ENCODE measurements around the gene SHCBP1L.

SHCBP1L gene

DNA sequence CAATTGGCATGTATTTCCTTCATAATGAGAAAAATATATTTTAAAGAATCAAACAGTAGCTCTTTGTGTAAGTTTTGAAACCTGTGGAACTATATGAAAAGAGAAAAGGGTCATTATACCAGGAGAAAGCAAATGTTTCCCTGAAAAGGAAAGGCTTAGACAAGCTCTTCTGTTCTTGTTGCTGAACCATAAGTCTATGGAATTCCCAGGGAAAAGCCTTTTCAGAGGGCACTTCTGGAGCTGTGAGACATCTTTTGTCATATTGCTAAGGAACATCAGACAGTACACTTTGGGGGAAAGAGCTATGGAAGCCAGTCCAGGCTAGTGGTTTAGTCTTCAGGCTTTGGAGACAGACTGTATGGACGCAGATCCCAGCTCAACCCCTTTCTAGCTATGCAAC lies 12.1 kb upstream of the SHCBP1L start:
- H3K4me3 ChIP-seq (ENCODE audit: low read depth in 1 of 2, low read length in 1 of 2) = no peak overlapping the region
- no peaks in the 10 kb centered on the region for H3K36me3 ChIP-seq
- TF ChIP-seq, protein P1, sequence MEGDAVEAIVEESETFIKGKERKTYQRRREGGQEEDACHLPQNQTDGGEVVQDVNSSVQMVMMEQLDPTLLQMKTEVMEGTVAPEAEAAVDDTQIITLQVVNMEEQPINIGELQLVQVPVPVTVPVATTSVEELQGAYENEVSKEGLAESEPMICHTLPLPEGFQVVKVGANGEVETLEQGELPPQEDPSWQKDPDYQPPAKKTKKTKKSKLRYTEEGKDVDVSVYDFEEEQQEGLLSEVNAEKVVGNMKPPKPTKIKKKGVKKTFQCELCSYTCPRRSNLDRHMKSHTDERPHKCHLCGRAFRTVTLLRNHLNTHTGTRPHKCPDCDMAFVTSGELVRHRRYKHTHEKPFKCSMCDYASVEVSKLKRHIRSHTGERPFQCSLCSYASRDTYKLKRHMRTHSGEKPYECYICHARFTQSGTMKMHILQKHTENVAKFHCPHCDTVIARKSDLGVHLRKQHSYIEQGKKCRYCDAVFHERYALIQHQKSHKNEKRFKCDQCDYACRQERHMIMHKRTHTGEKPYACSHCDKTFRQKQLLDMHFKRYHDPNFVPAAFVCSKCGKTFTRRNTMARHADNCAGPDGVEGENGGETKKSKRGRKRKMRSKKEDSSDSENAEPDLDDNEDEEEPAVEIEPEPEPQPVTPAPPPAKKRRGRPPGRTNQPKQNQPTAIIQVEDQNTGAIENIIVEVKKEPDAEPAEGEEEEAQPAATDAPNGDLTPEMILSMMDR (IDR thresholded peaks at IDR 0.05) = no peak
- H3K9me3 ChIP-seq = no peaks in the 10 kb centered on the region
- H3K27ac ChIP-seq = no peak overlapping the region
- H3K4me1 ChIP-seq (ENCODE audit: control insufficient read depth in 1 of 2, insufficient read depth in 1 of 2, low read depth in 1 of 2, low read length in 1 of 2) = no peaks in the 10 kb centered on the region
- H3K27me3 ChIP-seq = peaks cover 7% of the 10 kb centered on the region

DNA sequence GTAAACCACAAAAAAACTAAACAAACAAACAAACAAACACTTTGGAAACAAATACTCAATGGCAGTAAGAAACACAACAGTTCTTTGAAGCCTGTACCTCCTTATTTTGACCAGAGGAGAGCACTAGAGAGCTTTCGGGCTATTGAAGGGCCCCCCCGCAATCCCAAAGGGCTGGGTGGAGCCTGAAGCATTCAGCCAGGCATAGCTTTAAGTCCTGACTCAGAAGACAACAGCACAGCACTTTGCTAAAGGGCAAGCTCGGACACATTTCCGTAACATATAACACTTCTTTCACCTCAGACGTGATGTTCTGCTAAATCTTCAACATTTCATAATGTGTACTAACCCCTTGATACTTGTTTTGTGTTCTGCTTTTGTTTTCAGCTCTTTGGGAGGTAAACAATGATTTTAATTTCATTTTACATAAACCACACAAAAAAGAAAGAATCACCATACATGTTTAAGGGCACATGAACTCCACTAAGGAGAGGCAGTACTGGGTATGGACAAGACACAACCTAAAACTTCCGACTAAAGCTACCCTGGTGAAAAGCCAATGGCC lies 9.7 kb upstream of the SHCBP1L start:
- H3K27ac ChIP-seq = no peak overlapping the region
- TF ChIP-seq, protein P1 (IDR thresholded peaks at IDR 0.05) = no peak
- no peaks in the 10 kb centered on the region for H3K36me3 ChIP-seq
- no peaks in the 10 kb centered on the region for H3K27me3 ChIP-seq
- no peaks in the 10 kb centered on the region for H3K9me3 ChIP-seq
- H3K4me1 ChIP-seq (ENCODE audit: control insufficient read depth in 1 of 2, insufficient read depth in 1 of 2, low read depth in 1 of 2, low read length in 1 of 2) = no peaks in the 10 kb centered on the region
- H3K4me3 ChIP-seq (ENCODE audit: low read depth in 1 of 2, low read length in 1 of 2) = no peak overlapping the region

DNA sequence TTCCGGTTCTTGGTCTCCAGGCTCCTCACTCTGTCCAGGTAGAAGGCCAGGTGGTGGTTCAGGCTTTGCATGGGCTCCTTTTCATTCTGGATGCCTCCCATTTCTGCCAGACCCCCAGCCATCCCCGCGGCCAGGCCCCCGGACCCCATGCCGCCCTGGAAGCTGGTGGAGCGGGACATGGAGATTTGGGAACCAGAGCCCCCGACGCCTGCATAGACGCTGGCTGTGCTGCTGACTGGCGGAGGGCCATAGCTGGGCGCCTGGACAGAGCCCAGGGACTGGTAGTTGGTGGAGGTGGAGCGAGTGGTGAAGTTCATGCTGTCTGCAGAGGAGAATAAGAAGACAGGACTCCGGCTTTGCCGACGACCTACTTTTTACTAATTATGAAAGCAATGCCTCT lies 7.1 kb upstream of the SHCBP1L start:
- no peaks in the 10 kb centered on the region for H3K4me1 ChIP-seq (ENCODE audit: control insufficient read depth in 1 of 2, insufficient read depth in 1 of 2, low read depth in 1 of 2, low read length in 1 of 2)
- H3K27me3 ChIP-seq = peaks cover 15% of the 10 kb centered on the region
- H3K36me3 ChIP-seq = no peaks in the 10 kb centered on the region
- TF ChIP-seq, protein P1 (IDR thresholded peaks at IDR 0.05) = no peak
- no peak overlapping the region for H3K4me3 ChIP-seq (ENCODE audit: low read depth in 1 of 2, low read length in 1 of 2)
- no peaks in the 10 kb centered on the region for H3K9me3 ChIP-seq
- H3K27ac ChIP-seq = no peak overlapping the region

DNA sequence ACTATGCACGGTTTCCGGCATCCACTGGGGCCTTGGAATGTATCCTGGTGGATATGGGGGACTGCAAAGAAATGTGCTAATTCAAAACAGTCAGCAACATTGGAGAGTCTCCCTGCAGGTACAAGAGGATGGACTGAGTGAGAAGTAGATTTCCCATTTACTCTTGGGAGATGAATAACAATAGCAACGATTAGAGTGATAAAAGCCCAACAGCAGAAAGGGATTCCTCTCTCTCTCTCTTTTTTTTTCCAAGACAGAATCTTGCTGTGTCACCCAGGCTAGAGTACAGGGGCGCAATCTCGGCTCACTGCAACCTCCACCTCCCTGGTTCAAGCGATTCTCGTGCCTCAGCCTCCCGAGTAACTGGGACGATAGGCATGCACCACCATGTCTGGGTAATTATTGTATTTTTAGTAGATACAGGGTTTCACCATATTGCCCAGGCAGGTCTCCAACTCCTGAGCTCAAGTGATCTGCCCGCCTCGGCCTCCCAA lies 5.0 kb upstream of the SHCBP1L start:
- Histone ChIP-seq H3K27ac (no peak overlapping the region), H3K27me3 (peaks cover 36% of the 10 kb centered on the region), H3K4me3 (ENCODE audit: low read depth in 1 of 2, low read length in 1 of 2) (no peak overlapping the region), H3K9me3 (no peaks in the 10 kb centered on the region), H3K4me1 (ENCODE audit: control insufficient read depth in 1 of 2, insufficient read depth in 1 of 2, low read depth in 1 of 2, low read length in 1 of 2) (no peaks in the 10 kb centered on the region), H3K36me3 (no peaks in the 10 kb centered on the region)
- TF ChIP-seq, protein P1 (IDR thresholded peaks at IDR 0.05) = no peak

DNA sequence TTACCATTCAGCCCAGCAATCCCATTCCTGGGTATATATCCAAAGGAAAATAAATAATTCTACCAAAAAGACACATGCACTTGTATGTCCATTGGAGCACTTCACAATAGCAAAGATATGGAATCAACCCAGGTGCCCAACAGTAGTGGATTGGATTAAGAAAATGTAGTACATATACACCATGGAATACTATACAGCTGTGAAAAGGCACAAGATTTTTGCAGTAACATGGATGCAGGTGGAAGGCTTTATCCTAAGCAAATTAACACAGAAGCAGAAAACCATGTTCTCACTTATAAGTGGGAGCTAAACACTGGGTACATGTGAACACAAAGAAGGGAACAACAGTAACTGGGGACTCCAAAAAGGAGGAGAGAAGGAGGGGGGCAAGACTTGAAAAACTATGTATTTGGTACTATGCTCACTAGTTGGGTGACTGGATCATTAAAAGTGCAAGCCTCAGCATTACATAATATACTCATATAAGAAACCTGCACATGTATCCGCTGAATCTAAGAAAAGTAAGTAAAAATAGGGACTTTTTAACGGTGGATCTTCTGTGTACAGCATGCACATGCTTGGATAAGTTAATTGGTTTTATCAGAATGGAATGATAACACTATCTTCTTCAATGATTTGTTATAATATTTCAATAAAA lies 3.9 kb upstream of the SHCBP1L start:
- Histone ChIP-seq H3K27ac (no peak overlapping the region), H3K9me3 (no peaks in the 10 kb centered on the region), H3K4me1 (ENCODE audit: control insufficient read depth in 1 of 2, insufficient read depth in 1 of 2, low read depth in 1 of 2, low read length in 1 of 2) (peaks cover 2 to 6% of the 10 kb centered on the region in 2 experiments), H3K27me3 (peaks cover 46% of the 10 kb centered on the region), H3K36me3 (no peaks in the 10 kb centered on the region), H3K4me3 (ENCODE audit: low read depth in 1 of 2, low read length in 1 of 2) (no peak overlapping the region)
- TF ChIP-seq, protein P1 (IDR thresholded peaks at IDR 0.05) = no peak
